Measurements from ENCODE around the gene SMARCAD1. TPM values are rescaled to one million over a fixed set of nuclear protein-coding genes. Genes with fewer than 3 reads are reported as not detected.

SMARCAD1 gene
- total and polyA plus RNA-seq, 2 experiments from 2014 or later = 14.7 to 58.1 TPM

GRCh38 chr4:94338681-94339351, 131.2 kb downstream of the SMARCAD1 start:
- Histone ChIP-seq H3K79me2 (no peaks in the 10 kb centered on the region), H3K9me3 (ENCODE audit: low read depth) (no peaks in the 10 kb centered on the region), H3K4me3 (no peak overlapping the region), H3K36me3 (replicated peaks; ENCODE audit: insufficient read depth, low read depth) (no peaks in the 10 kb centered on the region), H3K4me1 (ENCODE audit: insufficient read depth) (peaks cover 7% of the 10 kb centered on the region), H3K9me2 (replicated peaks; ENCODE audit: insufficient read depth) (no peaks in the 10 kb centered on the region), H2AFZ (no peak overlapping the region), H3K27me3 (no peaks in the 10 kb centered on the region), H3K27ac (no peak overlapping the region), H4K20me1 (ENCODE audit: insufficient read depth, poor library complexity, severe bottlenecking) (no peaks in the 10 kb centered on the region), H3K4me2 (no peak overlapping the region)
- TF ChIP-seq CTCF (IDR thresholded peaks at IDR 0.05; ENCODE audit: poor library complexity) = no peak
- TF ChIP-seq EZH2 (IDR thresholded peaks at IDR 0.05; ENCODE audit: borderline replicate concordance) = no peak
- TF ChIP-seq EZH2phosphoT487 (IDR thresholded peaks at IDR 0.05; ENCODE audit: low read depth, severe bottlenecking, unreplicated experiment) = no peak
- no peak for DNase-seq (ENCODE audit: low spot score)
- WGBS (ENCODE audit: low lambda C conversion rate, missing lambda C conversion rate) = 79% methylated on average over 4 of the region's 4 CpGs

GRCh38 chr4:94339779-94340178, 132.1 kb downstream of the SMARCAD1 start:
- Histone ChIP-seq H3K27me3 (no peaks in the 10 kb centered on the region), H3K9me3 (ENCODE audit: low read depth) (no peaks in the 10 kb centered on the region), H3K4me2 (no peak overlapping the region), H3K27ac (no peak overlapping the region), H3K9me2 (replicated peaks; ENCODE audit: insufficient read depth) (no peaks in the 10 kb centered on the region), H4K20me1 (ENCODE audit: insufficient read depth, poor library complexity, severe bottlenecking) (no peaks in the 10 kb centered on the region), H3K4me3 (no peak overlapping the region), H3K4me1 (ENCODE audit: insufficient read depth) (peaks cover 7% of the 10 kb centered on the region), H3K36me3 (replicated peaks; ENCODE audit: insufficient read depth, low read depth) (no peaks in the 10 kb centered on the region), H2AFZ (no peak overlapping the region), H3K79me2 (no peaks in the 10 kb centered on the region)
- 83% methylated on average over 9 of the region's 9 CpGs for WGBS (ENCODE audit: low lambda C conversion rate, missing lambda C conversion rate)
- no peak for DNase-seq (ENCODE audit: low spot score)
- TF ChIP-seq EZH2phosphoT487 (IDR thresholded peaks at IDR 0.05; ENCODE audit: low read depth, severe bottlenecking, unreplicated experiment) = no peak
- no peak for TF ChIP-seq CTCF (IDR thresholded peaks at IDR 0.05; ENCODE audit: poor library complexity)
- no peak for TF ChIP-seq EZH2 (IDR thresholded peaks at IDR 0.05; ENCODE audit: borderline replicate concordance)

Other genes starting within 250 kb of the SMARCAD1 start
- gene HPGDS, start 135.0 kb downstream of the SMARCAD1 start, total RNA-seq = 0.08 and 1.6 TPM in 2 replicates
- gene HPGDS, start 135.0 kb downstream of the SMARCAD1 start, polyA plus RNA-seq = 0.30 and 0.49 TPM in 2 replicates
- 121 and 122 TPM in 2 replicates for gene PDLIM5, start 244.1 kb downstream of the SMARCAD1 start, total RNA-seq
- gene PDLIM5, start 244.1 kb downstream of the SMARCAD1 start, polyA plus RNA-seq = 88.7 and 97.1 TPM in 2 replicates